Activated naive CD4-positive, alpha-beta T cell treated with Interleukin-2 at 50 U/mL for 16 hours (primary cell): ENCODE data around the gene DRICH1.
"Not testable (repeated sequence)": the region's sequence is repeated elsewhere in the genome, so short reads cannot be mapped to it uniquely, and the experiment has no call there.

Experiments used
- DNase-seq: peaks from one replicate; pipeline ENCODE4 v3.0.0-alpha.2; 2020

DRICH1 gene

GRCh38 chr22:23565915-23566704, 66.0 kb downstream of the DRICH1 start:
- peak; percentile 9 for DNase-seq

GRCh38 chr22:23565305-23565914, 66.7 kb downstream of the DRICH1 start:
- DNase-seq, result peak; percentile 8

- no peak for DNase-seq
These were observed 67.8 kb downstream of the DRICH1 start for GRCh38 chr22:23564276-23564675.

GRCh38 chr22:23563111-23563510, 69.0 kb downstream of the DRICH1 start:
- DNase-seq, result no peak

- DNase-seq, result no peak
These were observed 69.9 kb downstream of the DRICH1 start for GRCh38 chr22:23562186-23562585.

GRCh38 chr22:23561025-23561510, 71.1 kb downstream of the DRICH1 start:
- not testable (repeated sequence) for DNase-seq

- DNase-seq, result not testable (repeated sequence)
These were observed 71.9 kb downstream of the DRICH1 start for GRCh38 chr22:23560215-23560614.
